Ishikawa (cell line): ENCODE measurements around the gene HSPA4L.

Experiments used
- CEBPB ChIP-seq: IDR thresholded peaks from 2 replicates; pipeline ENCODE4 v1.6.1; 2012
- CREB1 ChIP-seq: IDR thresholded peaks from 2 replicates; pipeline ENCODE4 v1.6.1; 2012; ENCODE audit warnings: low read depth
- EGR1 ChIP-seq: IDR thresholded peaks from 2 replicates; pipeline ENCODE4 v1.6.1; 2012
- EP300 ChIP-seq: IDR thresholded peaks from 2 replicates; pipeline ENCODE4 v1.6.1; 2012; ENCODE audit warnings: borderline replicate concordance
- FOXM1 ChIP-seq: IDR thresholded peaks from 2 replicates; pipeline ENCODE4 v1.6.1; 2012; ENCODE audit warnings: low read depth, borderline replicate concordance
- NFIC ChIP-seq: IDR thresholded peaks from 2 replicates; pipeline ENCODE4 v1.6.1; 2012
- RAD21 ChIP-seq: IDR thresholded peaks from 2 replicates; pipeline ENCODE4 v1.6.1; 2012; ENCODE audit warnings: low read depth
- TAF1 ChIP-seq: IDR thresholded peaks from 2 replicates; pipeline ENCODE4 v1.6.1; 2012; ENCODE audit warnings: low read depth, mild to moderate bottlenecking
- TCF12 ChIP-seq: IDR thresholded peaks from 2 replicates; pipeline ENCODE4 v1.6.1; 2012; ENCODE audit warnings: low read depth
- YY1 ChIP-seq: IDR thresholded peaks from 2 replicates; pipeline ENCODE4 v1.6.1; 2012; ENCODE audit warnings: low read depth
- ZBTB7A ChIP-seq: IDR thresholded peaks from 2 replicates; pipeline ENCODE4 v1.6.1; 2012; ENCODE audit warnings: low read depth
- TF ChIP-seq, protein P1 (sequence below): IDR thresholded peaks from 2 replicates; pipeline ENCODE4 v1.6.1; 2012; ENCODE audit warnings: low read depth, mild to moderate bottlenecking
- TF ChIP-seq, protein P2 (sequence below): IDR thresholded peaks from 2 replicates; pipeline ENCODE4 v1.6.1; 2012

DNA sequence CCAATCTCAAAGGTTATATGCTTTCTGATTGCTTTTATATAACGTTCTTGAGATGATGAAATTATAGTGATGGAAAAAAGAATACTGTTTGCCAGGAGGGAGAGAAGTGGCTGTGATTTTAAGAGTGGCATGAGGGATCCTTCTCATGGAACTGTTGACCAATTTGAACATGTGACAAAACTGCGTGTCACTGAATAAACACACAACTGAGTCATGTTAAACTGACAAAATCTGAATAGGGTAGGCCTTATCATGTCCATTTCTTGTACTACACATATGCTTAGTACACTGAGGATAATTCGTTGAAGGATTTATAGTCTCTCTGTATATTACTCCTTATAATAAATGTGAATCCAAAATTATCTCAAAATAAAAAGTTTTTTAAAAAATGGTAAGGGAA lies 22.2 kb upstream of the HSPA4L start:
- TF ChIP-seq TAF1 (no peak), RAD21 (no peak), CREB1 (no peak), EP300 (no peak), EGR1 (no peak), CEBPB (no peak), YY1 (no peak), TCF12 (no peak), ZBTB7A (no peak), FOXM1 (no peak), NFIC (no peak)
- TF ChIP-seq, protein P1, sequence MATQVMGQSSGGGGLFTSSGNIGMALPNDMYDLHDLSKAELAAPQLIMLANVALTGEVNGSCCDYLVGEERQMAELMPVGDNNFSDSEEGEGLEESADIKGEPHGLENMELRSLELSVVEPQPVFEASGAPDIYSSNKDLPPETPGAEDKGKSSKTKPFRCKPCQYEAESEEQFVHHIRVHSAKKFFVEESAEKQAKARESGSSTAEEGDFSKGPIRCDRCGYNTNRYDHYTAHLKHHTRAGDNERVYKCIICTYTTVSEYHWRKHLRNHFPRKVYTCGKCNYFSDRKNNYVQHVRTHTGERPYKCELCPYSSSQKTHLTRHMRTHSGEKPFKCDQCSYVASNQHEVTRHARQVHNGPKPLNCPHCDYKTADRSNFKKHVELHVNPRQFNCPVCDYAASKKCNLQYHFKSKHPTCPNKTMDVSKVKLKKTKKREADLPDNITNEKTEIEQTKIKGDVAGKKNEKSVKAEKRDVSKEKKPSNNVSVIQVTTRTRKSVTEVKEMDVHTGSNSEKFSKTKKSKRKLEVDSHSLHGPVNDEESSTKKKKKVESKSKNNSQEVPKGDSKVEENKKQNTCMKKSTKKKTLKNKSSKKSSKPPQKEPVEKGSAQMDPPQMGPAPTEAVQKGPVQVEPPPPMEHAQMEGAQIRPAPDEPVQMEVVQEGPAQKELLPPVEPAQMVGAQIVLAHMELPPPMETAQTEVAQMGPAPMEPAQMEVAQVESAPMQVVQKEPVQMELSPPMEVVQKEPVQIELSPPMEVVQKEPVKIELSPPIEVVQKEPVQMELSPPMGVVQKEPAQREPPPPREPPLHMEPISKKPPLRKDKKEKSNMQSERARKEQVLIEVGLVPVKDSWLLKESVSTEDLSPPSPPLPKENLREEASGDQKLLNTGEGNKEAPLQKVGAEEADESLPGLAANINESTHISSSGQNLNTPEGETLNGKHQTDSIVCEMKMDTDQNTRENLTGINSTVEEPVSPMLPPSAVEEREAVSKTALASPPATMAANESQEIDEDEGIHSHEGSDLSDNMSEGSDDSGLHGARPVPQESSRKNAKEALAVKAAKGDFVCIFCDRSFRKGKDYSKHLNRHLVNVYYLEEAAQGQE: no peak
- TF ChIP-seq, protein P2, sequence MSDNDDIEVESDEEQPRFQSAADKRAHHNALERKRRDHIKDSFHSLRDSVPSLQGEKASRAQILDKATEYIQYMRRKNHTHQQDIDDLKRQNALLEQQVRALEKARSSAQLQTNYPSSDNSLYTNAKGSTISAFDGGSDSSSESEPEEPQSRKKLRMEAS: no peak
